Stimulated activated CD4-positive, alpha-beta T cell treated with anti-CD3 and anti-CD28 coated beads, Interleukin-4, amount 100 ng/mL, for 48 hours (primary cell): ENCODE results near the gene THADA.

Experiments
- DNase-seq, 2 donors: peaks; one replicate each; pipeline ENCODE4 v3.0.0-alpha.2; 2020; ENCODE audit warnings: low read depth in 2 of 2

THADA gene

DNA sequence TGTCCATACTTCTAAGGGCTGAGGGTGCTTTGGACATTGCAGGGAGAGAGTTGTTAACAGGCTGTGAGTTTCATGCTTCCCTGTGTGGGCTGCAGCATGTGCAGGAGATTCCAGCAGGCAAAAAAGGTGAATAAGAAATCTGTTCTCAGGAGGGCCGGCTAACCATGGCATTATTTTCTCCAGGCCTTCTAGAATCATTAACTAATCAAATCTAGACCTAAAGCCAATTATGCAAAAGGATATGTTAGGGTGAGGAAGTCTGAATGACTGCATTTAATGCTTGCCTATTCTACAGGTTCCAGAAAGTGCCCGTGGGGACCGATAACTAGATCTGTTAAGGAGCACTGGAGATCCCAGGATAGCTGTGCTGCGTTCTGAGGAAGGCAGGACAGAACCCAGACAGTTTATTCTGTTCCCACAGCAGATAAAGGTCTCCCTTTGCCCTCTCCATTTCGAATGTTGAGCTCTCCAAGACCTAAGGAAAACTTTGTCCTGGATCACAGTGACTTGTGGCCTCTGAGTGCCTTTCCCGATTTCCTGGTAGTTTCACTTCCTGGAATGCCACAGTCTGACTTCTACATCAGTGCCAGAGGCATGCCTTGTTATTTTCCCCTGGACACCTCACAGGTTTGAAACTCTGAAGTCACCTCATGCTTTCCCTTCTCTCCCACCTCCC, 319.4 kb downstream of the THADA start:
- no peak for DNase-seq

DNA sequence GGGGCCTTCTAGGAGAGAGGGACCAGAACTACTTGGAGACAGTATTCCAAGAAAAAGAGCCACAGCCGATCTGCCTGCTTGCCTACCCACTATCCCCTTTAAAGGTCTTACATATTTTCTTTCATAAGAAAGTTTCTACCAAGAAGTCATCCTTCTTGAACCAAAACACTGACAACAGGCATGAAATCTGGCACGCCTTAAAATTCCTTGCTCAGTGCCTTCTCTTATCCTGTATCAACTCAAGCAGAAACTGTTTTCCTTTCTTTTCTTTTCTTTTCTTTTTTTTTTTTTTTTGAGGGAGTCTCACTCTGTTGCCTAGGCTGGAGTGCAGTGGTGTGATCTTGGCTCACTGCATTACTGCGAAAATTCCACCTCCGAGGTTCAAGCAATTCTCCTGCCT, 321.1 kb downstream of the THADA start:
- DNase-seq, result no peak

GRCh38 chr2:43274055-43274454, 321.8 kb downstream of the THADA start:
- DNase-seq, result no peak

GRCh38 chr2:43273529-43273928, 322.3 kb downstream of the THADA start:
- no peak for DNase-seq

DNA sequence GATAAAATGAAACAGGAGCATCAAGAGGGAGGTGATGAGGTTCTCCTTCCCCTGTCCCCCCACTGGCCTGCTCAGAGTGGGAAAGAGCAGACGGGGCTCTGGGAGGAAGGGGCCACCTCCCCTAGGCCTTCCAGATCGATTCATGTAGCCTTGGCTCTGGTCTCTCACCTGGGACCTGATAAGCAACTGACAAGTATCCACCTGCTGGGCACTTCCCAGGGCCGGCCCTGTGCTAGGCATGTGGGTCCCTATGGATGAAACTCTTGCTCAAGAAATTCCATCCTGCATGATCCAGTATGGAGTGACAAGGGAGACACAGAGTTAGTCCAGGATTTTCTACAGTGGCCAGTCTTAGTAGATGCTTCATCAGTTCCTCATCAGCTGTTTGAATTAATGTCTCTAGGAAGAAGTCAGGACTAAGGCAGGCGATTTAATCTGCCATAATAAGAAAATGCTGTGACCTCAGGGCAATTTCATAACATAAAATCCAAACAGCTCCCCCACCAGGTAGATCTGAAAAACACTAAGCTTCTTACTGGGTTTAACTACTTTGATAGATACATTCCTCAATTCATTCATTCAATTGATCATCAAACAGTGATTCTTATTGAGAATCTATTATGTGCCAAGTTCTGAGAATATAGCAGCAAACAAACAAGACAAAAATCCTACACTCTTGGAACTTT, 324.8 kb downstream of the THADA start:
- no peak for DNase-seq

- DNase-seq, result no peak
Measured at GRCh38 chr2:43270461-43270860, 325.4 kb downstream of the THADA start.

GRCh38 chr2:43269706-43270105, 326.1 kb downstream of the THADA start:
- no peak for DNase-seq

- DNase-seq, result no peak
Measured at GRCh38 chr2:43269074-43269572, 326.7 kb downstream of the THADA start.

DNA sequence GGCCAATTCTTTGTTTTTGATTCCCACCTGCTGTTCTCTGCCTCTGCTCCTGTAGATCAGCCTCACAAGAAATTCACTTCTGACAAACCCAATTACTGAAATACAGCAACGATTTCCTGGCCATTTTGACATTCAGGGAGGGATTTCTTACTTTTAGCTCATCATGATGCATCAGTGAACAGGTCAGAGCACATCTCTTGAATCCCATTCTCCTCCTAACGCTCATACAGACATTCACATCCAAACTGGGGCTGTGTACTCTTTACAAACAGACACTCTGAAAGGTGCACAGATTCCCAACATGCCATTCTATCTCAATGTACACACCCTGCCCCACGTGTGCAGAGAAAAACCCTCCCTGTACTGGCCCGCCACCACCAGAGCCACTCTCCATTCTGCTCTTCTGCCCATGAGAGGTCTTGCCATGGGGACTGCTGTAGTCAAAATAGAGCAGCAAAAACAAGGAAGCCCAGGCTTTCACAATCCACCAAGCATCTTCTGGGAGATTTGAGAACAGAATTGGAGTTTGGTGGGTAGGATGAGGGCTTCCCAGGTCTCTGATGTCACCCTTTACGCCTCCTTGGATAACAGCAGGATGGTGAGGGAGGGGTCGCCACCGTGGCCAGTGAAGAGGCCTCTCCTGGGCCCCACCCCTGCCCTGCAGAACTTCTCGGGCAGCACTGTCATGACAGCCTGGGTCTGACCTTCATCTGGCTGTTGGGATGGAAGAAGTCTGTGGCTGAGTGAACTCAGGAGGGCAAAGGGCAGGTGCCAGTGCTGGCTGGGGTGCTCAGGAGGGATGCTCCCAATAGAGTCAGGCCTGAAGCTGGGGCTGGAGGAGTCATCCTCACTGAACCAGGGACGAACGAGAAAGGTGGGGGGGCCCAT, 327.5 kb downstream of the THADA start:
- DNase-seq, result no peak

- DNase-seq, result no peak
Measured at GRCh38 chr2:43267381-43267780, 328.5 kb downstream of the THADA start.

DNA sequence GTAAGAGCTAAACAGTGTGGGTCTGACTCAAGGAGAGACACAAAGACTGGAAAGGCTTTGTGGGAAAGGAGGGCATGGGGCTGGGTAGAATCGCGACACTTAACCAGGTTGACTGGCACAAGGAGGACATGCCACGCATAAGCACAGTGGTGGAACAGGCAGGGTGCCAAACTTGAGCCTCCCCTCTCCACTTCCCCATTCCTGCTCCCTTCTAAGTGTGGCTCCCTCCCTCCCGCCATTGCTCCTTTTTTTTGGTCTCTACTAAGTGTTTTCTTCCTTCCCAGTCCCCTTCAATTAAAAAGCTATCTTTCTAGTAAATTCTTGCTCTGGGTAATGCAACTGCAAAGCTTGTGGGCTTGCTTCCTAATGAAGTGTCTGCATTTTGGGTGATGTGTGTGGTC, 329.1 kb downstream of the THADA start:
- no peak for DNase-seq

- DNase-seq, result no peak
Measured at GRCh38 chr2:43265421-43265820, 330.4 kb downstream of the THADA start.

DNA sequence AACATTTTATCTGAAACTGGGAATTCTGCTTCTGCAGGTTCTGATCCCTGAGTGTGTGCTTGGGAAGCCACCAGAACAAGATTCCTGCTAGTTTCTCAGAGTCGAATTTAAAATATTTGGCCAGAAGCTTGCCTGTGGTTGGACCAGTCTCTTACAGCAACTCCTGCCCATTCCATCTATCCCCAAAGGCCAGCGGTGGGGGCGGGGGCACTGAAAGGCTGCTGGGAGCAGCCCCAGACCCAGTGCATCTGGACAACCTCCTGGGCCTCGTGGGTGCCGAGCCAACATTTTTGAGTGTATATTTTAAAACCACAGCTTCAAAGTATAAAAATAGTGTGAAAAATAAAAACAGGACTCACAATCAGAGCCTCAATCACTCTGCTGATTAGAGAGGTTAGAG, 330.8 kb downstream of the THADA start:
- no peak for DNase-seq

- DNase-seq, result no peak
Measured at GRCh38 chr2:43262951-43263350, 332.9 kb downstream of the THADA start.

DNA sequence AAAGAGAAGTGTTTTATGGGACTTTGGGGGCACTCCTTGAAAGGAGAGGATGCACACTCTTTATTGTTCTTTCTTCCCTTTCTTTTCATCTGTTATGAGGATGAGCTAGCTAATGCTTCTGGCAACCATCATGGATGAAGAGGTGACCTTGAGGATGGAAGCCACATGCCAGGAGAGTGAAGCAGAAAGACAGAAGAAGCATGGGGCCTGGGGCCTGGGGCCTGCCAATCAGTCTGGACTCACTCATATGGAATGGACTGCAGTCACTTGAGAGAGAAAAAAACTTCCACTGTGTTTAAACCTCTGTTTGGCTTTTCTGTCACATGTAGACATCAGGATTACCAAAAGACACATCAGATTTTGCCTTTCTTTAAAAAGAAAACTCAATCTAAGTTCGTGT, 333.6 kb downstream of the THADA start:
- DNase-seq, result no peak

DNA sequence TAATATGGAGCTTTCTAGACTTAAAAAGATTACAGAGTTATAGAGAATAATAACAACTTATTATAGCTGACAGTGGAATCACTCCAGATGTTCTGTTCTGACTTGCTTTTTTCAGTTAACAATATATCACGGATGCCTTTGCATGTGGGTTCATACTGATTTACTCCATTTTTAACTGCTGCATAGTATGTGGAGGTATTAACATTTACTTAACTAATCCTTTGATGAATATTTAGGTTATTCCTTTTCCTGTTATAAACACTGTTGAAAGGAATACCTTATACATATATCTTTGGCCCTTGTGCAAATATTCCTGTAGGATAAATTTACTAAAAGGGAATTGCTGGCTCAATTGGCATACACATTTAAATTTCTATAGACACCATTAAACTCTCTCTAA, 336.3 kb downstream of the THADA start:
- no peak for DNase-seq

- no peak for DNase-seq
Measured at GRCh38 chr2:43258547-43259156, 337.2 kb downstream of the THADA start.

DNA sequence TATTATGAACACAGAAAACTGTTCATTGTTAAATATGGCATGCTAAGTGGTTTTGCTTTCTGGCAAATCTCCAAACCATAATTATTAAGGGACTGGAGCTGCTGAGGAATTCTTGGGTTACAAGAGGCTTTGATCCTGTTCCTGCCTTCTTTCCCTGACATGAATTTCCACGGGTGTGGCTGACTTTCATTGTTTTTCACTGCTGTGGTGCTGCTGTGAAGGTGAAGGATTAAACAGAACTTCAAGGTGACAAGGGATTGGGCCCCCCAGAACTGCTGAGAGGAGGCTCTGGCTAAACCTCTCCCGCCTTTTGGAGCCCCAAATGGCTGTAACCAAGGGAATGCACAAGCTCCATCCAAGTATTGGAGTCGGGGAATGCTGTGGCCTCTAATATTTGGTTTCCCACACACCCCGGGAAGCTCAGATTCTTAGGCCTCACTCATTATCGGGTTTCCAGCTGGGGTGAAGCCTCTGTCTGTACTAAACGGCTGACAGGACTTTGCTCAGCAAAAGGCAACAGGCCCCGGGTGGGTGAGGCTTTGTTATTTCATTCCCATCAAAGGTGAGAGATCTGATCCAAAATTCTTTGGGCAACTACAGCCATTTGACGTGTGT, 340.4 kb downstream of the THADA start:
- no peak for DNase-seq

GRCh38 chr2:43254331-43254730, 341.5 kb downstream of the THADA start:
- no peak for DNase-seq

- DNase-seq, result no peak
Measured at GRCh38 chr2:43251171-43251731, 344.6 kb downstream of the THADA start.

GRCh38 chr2:43250015-43250414, 345.8 kb downstream of the THADA start:
- no peak for DNase-seq
